ENCODE data around the gene HGF.

- TF ChIP-seq, protein P1, sequence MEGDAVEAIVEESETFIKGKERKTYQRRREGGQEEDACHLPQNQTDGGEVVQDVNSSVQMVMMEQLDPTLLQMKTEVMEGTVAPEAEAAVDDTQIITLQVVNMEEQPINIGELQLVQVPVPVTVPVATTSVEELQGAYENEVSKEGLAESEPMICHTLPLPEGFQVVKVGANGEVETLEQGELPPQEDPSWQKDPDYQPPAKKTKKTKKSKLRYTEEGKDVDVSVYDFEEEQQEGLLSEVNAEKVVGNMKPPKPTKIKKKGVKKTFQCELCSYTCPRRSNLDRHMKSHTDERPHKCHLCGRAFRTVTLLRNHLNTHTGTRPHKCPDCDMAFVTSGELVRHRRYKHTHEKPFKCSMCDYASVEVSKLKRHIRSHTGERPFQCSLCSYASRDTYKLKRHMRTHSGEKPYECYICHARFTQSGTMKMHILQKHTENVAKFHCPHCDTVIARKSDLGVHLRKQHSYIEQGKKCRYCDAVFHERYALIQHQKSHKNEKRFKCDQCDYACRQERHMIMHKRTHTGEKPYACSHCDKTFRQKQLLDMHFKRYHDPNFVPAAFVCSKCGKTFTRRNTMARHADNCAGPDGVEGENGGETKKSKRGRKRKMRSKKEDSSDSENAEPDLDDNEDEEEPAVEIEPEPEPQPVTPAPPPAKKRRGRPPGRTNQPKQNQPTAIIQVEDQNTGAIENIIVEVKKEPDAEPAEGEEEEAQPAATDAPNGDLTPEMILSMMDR (IDR thresholded peaks at IDR 0.05), result no peak
- TF ChIP-seq POLR2A (IDR thresholded peaks at IDR 0.05), result no peak
These were observed 50.0 kb downstream of the HGF start for GRCh38 chr7:81719865-81720264.
